ENCODE measurements around the gene ACTMAP.
"Not testable (repeated sequence)": the region's sequence is repeated elsewhere in the genome, so short reads cannot be mapped to it uniquely, and the experiment has no call there.

- not testable (repeated sequence) for TF ChIP-seq ZBTB33 (IDR thresholded peaks at IDR 0.05); CTCF (IDR thresholded peaks at IDR 0.05; ENCODE audit: low read depth, low read length, missing input control); YY1 (IDR thresholded peaks at IDR 0.05); RAD21 (IDR thresholded peaks at IDR 0.05); FOXA2 (IDR thresholded peaks at IDR 0.05)
- TF ChIP-seq, protein P1, sequence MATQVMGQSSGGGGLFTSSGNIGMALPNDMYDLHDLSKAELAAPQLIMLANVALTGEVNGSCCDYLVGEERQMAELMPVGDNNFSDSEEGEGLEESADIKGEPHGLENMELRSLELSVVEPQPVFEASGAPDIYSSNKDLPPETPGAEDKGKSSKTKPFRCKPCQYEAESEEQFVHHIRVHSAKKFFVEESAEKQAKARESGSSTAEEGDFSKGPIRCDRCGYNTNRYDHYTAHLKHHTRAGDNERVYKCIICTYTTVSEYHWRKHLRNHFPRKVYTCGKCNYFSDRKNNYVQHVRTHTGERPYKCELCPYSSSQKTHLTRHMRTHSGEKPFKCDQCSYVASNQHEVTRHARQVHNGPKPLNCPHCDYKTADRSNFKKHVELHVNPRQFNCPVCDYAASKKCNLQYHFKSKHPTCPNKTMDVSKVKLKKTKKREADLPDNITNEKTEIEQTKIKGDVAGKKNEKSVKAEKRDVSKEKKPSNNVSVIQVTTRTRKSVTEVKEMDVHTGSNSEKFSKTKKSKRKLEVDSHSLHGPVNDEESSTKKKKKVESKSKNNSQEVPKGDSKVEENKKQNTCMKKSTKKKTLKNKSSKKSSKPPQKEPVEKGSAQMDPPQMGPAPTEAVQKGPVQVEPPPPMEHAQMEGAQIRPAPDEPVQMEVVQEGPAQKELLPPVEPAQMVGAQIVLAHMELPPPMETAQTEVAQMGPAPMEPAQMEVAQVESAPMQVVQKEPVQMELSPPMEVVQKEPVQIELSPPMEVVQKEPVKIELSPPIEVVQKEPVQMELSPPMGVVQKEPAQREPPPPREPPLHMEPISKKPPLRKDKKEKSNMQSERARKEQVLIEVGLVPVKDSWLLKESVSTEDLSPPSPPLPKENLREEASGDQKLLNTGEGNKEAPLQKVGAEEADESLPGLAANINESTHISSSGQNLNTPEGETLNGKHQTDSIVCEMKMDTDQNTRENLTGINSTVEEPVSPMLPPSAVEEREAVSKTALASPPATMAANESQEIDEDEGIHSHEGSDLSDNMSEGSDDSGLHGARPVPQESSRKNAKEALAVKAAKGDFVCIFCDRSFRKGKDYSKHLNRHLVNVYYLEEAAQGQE (IDR thresholded peaks at IDR 0.05), result not testable (repeated sequence)
These were observed 18.0 kb downstream of the ACTMAP start for GRCh38 chr19:40732304-40732703.

All from liver (tissue), 3 donors.